HT-29 (cell line): Measurements from ENCODE around the gene MAP2. TPM values are rescaled to one million over a fixed set of nuclear protein-coding genes. Genes with fewer than 3 reads are reported as not detected.

Source experiments
- DNase-seq: peaks from one replicate; pipeline ENCODE4 v3.0.0-alpha.2; 2015; ENCODE audit warnings: low spot score
- total RNA-seq: library from RNA; depleted of rRNA; stranded (reverse); fragments of >200 nt; shearing (Covaris generic); gene quantifications from 2 replicates; pipeline ENCODE4 v1.2.3, GENCODE V29; 2014

The MAP2 gene
- total RNA-seq, 1 experiment from 2014 or later, result 1.4 TPM

- DNase-seq, result no peak
Observed at GRCh38 chr2:209644842-209645241, 221.0 kb downstream of the MAP2 start.

- DNase-seq, result no peak
Observed at GRCh38 chr2:209648714-209649113, 224.9 kb downstream of the MAP2 start.

GRCh38 chr2:209653134-209653533 lies 229.3 kb downstream of the MAP2 start:
- no peak for DNase-seq

DNA sequence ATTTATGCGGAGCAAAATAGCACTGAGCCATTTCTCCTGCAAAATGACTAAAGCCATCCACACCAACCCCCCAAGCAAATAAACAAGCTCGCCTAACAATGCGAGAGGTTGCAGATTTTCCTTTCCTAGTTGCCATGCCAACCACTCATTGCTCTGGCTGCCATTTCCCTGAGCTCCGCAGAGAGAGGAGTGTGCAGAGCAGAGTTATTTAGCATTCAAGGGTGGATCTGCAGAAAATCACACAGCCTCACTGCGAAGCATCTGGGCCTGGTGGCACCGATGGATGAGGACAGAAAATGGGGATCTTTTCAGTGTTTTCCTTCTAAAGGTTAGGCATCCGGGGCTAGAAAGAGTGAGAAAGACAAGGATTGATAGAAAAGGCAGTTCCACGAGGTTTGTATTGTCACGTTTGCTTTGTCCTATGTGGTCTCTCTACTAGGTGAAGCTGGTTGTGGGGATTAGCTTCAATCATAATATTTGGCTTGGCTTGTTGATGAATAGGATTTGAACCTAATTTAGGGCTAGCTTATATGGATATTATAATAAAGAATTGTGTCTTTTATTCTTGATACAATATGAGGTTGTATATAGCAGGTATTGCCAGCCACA lies 237.5 kb downstream of the MAP2 start:
- no peak for DNase-seq

GRCh38 chr2:209662021-209662420 lies 238.2 kb downstream of the MAP2 start:
- no peak for DNase-seq

GRCh38 chr2:209663139-209663538 lies 239.3 kb downstream of the MAP2 start:
- DNase-seq, result peak; percentile 5

DNA sequence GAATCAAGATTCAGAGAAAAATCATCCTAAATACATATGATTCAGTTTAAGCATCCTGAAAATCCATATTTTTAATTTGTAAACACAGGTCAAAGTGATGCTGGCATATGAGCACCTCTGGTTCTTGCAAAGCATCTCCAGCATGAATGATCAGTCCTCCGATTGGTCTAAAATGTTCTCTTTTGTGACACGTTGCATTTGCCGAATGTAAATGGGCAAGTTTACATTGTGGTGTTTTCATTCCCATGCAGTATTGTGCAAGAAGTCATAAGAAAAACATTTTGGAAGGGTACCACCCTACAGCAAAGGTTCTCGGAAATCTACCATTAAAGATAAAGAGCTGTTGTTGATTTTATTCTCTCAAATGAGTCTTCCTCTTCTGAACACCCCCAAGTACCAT lies 239.8 kb downstream of the MAP2 start:
- no peak for DNase-seq

GRCh38 chr2:209666296-209666695 lies 242.4 kb downstream of the MAP2 start:
- no peak for DNase-seq

GRCh38 chr2:209671020-209671680 lies 247.3 kb downstream of the MAP2 start:
- DNase-seq, result no peak

DNA sequence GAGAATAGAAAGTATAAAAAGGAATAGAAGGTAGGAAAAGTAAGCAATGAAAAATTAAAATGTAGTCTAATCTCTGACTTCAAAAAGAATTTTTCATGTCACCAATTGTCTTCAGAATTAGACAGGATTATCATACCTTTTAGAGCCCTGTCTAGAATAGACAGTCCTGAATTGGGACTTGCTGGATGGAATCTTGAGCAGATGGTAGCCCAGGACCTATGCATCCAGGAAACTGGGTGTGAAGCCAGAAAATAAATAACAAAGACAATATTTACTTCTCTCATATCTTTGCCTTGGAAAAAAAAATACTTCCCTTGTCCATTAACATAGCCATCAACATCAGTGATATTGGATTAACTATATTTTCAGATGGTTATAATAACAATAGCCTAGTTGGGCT lies 250.0 kb downstream of the MAP2 start:
- no peak for DNase-seq

DNA sequence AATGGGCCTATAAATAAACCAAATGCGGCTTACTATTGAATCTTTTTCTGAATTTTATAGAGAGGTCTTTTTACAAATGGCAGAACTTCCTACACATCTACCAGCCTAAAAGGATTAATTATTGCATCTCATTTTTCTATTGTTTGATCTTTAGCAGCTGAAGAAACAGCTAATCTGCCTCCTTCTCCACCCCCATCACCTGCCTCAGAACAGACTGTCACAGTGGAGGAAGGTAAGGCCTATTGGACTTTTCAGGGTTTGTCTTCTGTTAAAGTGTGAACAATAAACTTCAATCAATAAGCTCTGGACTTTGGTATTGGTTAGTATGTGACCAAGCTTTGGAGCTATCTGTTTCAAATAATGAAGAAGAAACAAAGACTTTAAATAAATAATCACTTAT lies 256.7 kb downstream of the MAP2 start:
- no peak for DNase-seq

- DNase-seq, result no peak
Observed at GRCh38 chr2:209681201-209681735, 257.4 kb downstream of the MAP2 start.

GRCh38 chr2:209682646-209683045 lies 258.8 kb downstream of the MAP2 start:
- no peak for DNase-seq

DNA sequence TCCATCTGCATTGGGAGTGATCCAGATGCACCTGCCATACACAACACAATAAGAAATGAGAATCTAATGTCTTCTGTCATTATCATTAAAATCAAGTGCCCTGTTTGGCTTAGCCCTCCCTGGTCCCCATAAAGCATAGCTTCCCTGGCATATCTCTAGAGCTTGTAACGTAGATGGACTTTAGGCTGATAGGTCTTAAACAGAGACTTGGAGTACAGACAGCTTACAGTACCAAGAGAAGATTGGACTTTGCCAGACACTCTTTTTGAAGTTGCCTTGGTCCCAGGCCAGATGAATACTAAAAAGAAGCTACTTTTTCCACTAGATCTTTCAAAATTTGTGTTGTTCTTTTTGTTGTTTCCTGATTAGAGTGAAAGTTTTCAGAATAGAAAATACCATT lies 261.5 kb downstream of the MAP2 start:
- DNase-seq, result no peak

DNA sequence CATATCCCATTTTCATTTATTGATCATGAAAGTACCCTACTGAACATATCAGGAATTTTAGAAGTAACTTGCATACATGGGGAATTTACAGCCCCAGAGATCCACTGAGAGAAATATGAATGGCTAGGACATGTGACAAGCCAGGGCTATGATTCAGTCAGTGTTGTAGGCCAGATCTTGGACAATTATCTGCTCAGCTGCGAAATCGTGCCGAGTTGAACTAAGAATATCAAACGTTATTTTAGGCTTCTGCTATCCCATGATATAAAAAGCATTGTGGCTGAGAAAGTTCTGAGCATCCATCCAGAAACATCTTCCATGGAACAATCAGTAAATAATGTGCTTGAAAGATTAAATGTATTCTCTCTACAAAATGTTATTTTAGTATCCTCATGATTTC lies 262.1 kb downstream of the MAP2 start:
- no peak for DNase-seq

- DNase-seq, result no peak
Observed at GRCh38 chr2:209686448-209686847, 262.6 kb downstream of the MAP2 start.

GRCh38 chr2:209687323-209687969 lies 263.6 kb downstream of the MAP2 start:
- DNase-seq, result no peak

DNA sequence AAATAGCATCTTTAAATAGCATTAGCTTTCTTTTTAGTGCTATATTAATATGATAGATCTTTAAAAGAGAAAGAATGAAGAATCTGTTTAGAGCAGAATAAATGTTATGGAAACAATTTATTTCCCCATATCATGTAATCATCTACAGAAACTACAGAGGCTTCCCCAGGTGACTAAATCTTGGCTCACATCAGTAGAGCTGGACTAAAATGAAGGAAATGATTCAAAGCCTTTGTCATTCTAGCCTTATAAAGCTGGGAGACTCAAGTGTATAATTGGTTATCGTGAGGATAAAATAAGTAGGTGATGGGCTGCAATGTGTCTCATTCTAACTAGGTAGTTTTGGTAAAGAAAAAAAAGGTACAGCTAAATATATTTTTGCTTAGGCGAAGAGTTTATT lies 264.5 kb downstream of the MAP2 start:
- no peak for DNase-seq

- no peak for DNase-seq
Observed at GRCh38 chr2:209690029-209690754, 266.3 kb downstream of the MAP2 start.

DNA sequence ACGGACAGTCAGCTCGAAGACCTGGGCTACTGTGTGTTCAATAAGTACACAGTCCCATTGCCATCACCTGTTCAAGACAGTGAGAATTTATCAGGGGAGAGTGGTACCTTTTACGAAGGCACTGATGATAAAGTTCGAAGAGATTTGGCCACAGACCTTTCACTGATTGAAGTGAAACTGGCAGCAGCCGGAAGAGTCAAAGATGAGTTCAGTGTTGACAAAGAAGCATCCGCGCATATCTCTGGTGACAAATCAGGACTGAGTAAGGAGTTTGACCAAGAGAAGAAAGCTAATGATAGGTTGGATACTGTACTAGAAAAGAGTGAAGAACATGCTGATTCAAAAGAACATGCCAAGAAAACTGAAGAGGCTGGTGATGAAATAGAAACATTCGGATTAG lies 270.9 kb downstream of the MAP2 start:
- DNase-seq, result no peak

DNA sequence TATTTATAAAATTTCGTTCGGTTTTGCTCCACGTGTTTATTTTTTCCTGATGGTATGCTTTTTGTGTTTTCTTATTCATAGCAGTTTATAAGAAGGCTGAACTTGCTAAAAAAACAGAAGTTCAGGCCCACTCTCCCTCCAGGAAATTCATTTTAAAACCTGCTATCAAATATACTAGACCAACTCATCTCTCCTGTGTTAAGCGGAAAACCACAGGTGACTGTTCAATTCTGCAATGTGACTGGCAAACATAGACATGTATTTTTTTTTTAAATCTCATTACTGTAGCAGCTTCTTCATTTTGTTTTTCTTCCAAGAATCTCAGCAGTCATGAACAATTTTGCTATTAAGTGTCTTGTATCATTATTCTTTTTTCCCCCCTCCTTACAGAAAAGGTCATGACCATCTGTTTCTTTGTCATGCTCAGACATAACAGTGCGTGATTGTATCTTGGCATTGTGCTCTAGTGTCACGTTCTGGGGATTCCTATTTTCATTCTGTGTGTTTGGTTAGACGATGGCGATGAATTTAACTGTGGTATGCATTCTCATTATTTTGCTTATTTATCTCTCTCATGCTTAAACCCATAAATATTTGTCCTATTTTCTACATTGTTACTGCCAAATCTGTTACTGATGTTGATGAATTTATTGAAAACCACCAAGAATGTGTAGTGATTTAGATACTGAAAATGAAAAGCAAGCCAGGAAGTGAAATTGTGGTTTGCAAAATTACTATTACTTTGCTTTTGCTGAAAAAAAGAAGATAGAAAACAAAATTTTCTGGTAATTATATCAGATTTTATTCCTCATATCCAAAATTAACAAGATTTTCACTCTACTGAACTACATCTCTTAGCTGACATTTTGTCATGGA lies 273.2 kb downstream of the MAP2 start:
- DNase-seq, result no peak
